HepG2 (cell line): Measurements from ENCODE around the gene SRSF1. TPM values are rescaled to one million over a fixed set of nuclear protein-coding genes. Genes with fewer than 3 reads are reported as not detected.

ENCODE experiments used
- ADNP ChIP-seq: sonication (generic); formaldehyde crosslinking; IDR thresholded peaks from 2 replicates; pipeline ENCODE4 v1.4.0; 2020; ENCODE audit warnings: missing genetic modification reagents
- ATM ChIP-seq: fragments of 450-650 bp; IDR thresholded peaks from 2 replicates; pipeline ENCODE4 v1.7.1; 2017; ENCODE audit warnings: mild to moderate bottlenecking, borderline replicate concordance
- E2F1 ChIP-seq: sonication (generic); formaldehyde crosslinking; IDR thresholded peaks from 2 replicates; pipeline ENCODE4 v1.5.0; 2020; ENCODE audit warnings: missing genetic modification reagents
- FOXA3 ChIP-seq: IDR thresholded peaks from 2 replicates; pipeline ENCODE4 v1.6.1; 2016; ENCODE audit warnings: missing genetic modification reagents, missing compliant biosample characterization
- GLI4 ChIP-seq: sonication (generic); formaldehyde crosslinking; IDR thresholded peaks from 2 replicates; pipeline ENCODE4 v1.5.1; 2020; ENCODE audit warnings: missing genetic modification reagents, mild to moderate bottlenecking, moderate library complexity, borderline replicate concordance
- HNF4G ChIP-seq, 2 experiments: sonication (generic) in 1 of 2; formaldehyde crosslinking in 1 of 2; IDR thresholded peaks; 2 replicates each; pipeline versions ENCODE4 v1.4.0 to v1.6.1; 2011 to 2020; ENCODE audit warnings: borderline replicate concordance in 2 of 2, low read depth in 2 of 2, mild to moderate bottlenecking in 2 of 2, low read length in 1 of 2, missing genetic modification reagents in 1 of 2, moderate library complexity in 1 of 2
- JUND ChIP-seq: sonication (generic); formaldehyde crosslinking; IDR thresholded peaks from 2 replicates; pipeline ENCODE4 v1.8.0; 2022; ENCODE audit warnings: mild to moderate bottlenecking, missing genetic modification reagents
- KLF12 ChIP-seq: sonication (generic); formaldehyde crosslinking; IDR thresholded peaks from 2 replicates; pipeline ENCODE4 v1.4.0; 2020; ENCODE audit warnings: missing genetic modification reagents, borderline replicate concordance
- MTF2 ChIP-seq: sonication (generic); formaldehyde crosslinking; IDR thresholded peaks from 2 replicates; pipeline ENCODE4 v1.5.0; 2020; ENCODE audit warnings: missing genetic modification reagents, borderline replicate concordance
- NBN ChIP-seq: fragments of 450-650 bp; conservative IDR thresholded peaks from 2 replicates; pipeline ENCODE4 v1.6.1; 2017
- NCOR1 ChIP-seq: fragments of 200-600 bp; sonication (generic); IDR thresholded peaks from 2 replicates; pipeline ENCODE4 v1.7.0; 2017; ENCODE audit warnings: antibody characterized with exemption, low read length, borderline replicate concordance
- NFE2 ChIP-seq: sonication (generic); formaldehyde crosslinking; IDR thresholded peaks from 2 replicates; pipeline ENCODE4 v1.4.0; 2020; ENCODE audit warnings: missing genetic modification reagents
- RCOR2 ChIP-seq: IDR thresholded peaks from 2 replicates; pipeline ENCODE4 v1.6.1; 2016; ENCODE audit warnings: missing biosample characterization, missing genetic modification reagents
- RORA ChIP-seq: sonication (generic); formaldehyde crosslinking; IDR thresholded peaks from 2 replicates; pipeline ENCODE4 v1.5.0; 2020; ENCODE audit warnings: mild to moderate bottlenecking, missing genetic modification reagents, moderate library complexity
- SAFB2 ChIP-seq: sonication (generic); formaldehyde crosslinking; IDR thresholded peaks from 2 replicates; pipeline ENCODE4 v1.5.1; 2020; ENCODE audit warnings: missing genetic modification reagents, low read depth, mild to moderate bottlenecking, borderline replicate concordance
- SAP130 ChIP-seq: IDR thresholded peaks from 2 replicates; pipeline ENCODE4 v1.6.1; 2016; ENCODE audit warnings: low read depth
- SATB2 ChIP-seq: sonication (generic); formaldehyde crosslinking; IDR thresholded peaks from 2 replicates; pipeline ENCODE4 v1.5.0; 2020; ENCODE audit warnings: missing genetic modification reagents
- SIN3B ChIP-seq: fragments of 150-350 bp; IDR thresholded peaks from 2 replicates; pipeline ENCODE4 v1.6.1; 2014; ENCODE audit warnings: low read length
- SP4 ChIP-seq: sonication (generic); formaldehyde crosslinking; IDR thresholded peaks from 2 replicates; pipeline ENCODE4 v1.8.1; 2023; ENCODE audit warnings: mild to moderate bottlenecking, missing genetic modification reagents
- STAG1 ChIP-seq: sonication (generic); formaldehyde crosslinking; IDR thresholded peaks from 2 replicates; pipeline ENCODE4 v1.4.0; 2020; ENCODE audit warnings: missing genetic modification reagents
- TRAFD1 ChIP-seq: sonication (generic); formaldehyde crosslinking; IDR thresholded peaks from 2 replicates; pipeline ENCODE4 v1.5.1; 2020; ENCODE audit warnings: missing genetic modification reagents, mild to moderate bottlenecking, borderline replicate concordance
- ZNF12 ChIP-seq: sonication (generic); formaldehyde crosslinking; IDR thresholded peaks from 2 replicates; pipeline ENCODE4 v1.5.0; 2020; ENCODE audit warnings: missing genetic modification reagents
- ZNF446 ChIP-seq: sonication (generic); formaldehyde crosslinking; IDR thresholded peaks from 2 replicates; pipeline ENCODE4 v1.5.0; 2020; ENCODE audit warnings: mild to moderate bottlenecking, missing genetic modification reagents
- ZNF709 ChIP-seq: sonication (generic); formaldehyde crosslinking; IDR thresholded peaks from 2 replicates; pipeline ENCODE4 v1.5.0; 2020; ENCODE audit warnings: mild to moderate bottlenecking, missing genetic modification reagents
- ZNF724P ChIP-seq: sonication (generic); formaldehyde crosslinking; IDR thresholded peaks from 2 replicates; pipeline ENCODE4 v1.8.0; 2022; ENCODE audit warnings: missing genetic modification reagents, borderline replicate concordance
- ZNF800 ChIP-seq: sonication (generic); formaldehyde crosslinking; IDR thresholded peaks from 2 replicates; pipeline ENCODE4 v1.4.0; 2020; ENCODE audit warnings: missing genetic modification reagents
- polyA plus RNA-seq, 8 experiments: library from polyadenylated mRNA; depleted of rRNA in 3 of 8; stranded (reverse) in 7 of 8; unstranded in 1 of 8; fragments of >200 nt; fragmentation: Illumina TruSeq in 4 of 8; extraction: Trizol in 4 of 8; gene quantifications; 2 replicates each; pipeline versions ENCODE4 v1.2.1 to v1.2.3, GENCODE V29; 2011 to 2016; ENCODE audit warnings: low read depth in 4 of 8, missing spikeins in 1 of 8, mixed read lengths in 1 of 8; ENCODE audit not compliant: insufficient read depth in 1 of 8
- total RNA-seq, 5 experiments: library from RNA; depleted of rRNA; stranded (reverse); fragments of >200 nt; fragmentation: Illumina TruSeq; extraction: Trizol; gene quantifications; 2 replicates each; pipeline ENCODE4 v1.2.3, GENCODE V29; 2016; ENCODE audit warnings: low read depth in 1 of 5

SRSF1 gene
- total and polyA plus RNA-seq, 2 of the 13 experiments (the other 11 are each of a cell fraction or from before 2014, with no cell fraction given): 142 to 445 TPM

GRCh38 chr17:58006924-58007780, at the start of gene SRSF1 (continued):
- TF ChIP-seq TRAFD1 (CRISPR knock-in tag) (peak; percentile 98), SAP130 (CRISPR knock-in tag) (peak; percentile 92), GLI4 (CRISPR knock-in tag) (peak; percentile 81; the same call in 1 of the 2 replicates), HNF4G (IDR thresholded peaks at IDR 0.05; ENCODE audit: borderline replicate concordance, low read depth, low read length) (peak; percentile 4; the same call in 1 of the 2 replicates), HNF4G (CRISPR knock-in tag; IDR thresholded peaks at IDR 0.05; ENCODE audit: borderline replicate concordance, low read depth) (peak; percentile 52; the same call in 1 of the 2 replicates), SIN3B (no peak), SP4 (CRISPR knock-in tag) (peak; percentile 84), KLF12 (peak; percentile 80; the same call in 1 of the 2 replicates), FOXA3 (peak; percentile 39; the same call in 1 of the 2 replicates), JUND (CRISPR knock-in tag) (0 out of 2 replicates have a peak, but pooled peaks have one; percentile 70), NFE2 (CRISPR knock-in tag) (no peak), E2F1 (CRISPR knock-in tag) (peak; percentile 100), NBN (no peak), ADNP (CRISPR knock-in tag) (no peak), NCOR1 (peak; percentile 65; the same call in 1 of the 2 replicates), ATM (no peak), SAFB2 (CRISPR knock-in tag) (peak; percentile 99), RORA (CRISPR knock-in tag) (no peak), SATB2 (CRISPR knock-in tag) (peak; percentile 80; the same call in 1 of the 2 replicates), ZNF446 (CRISPR knock-in tag) (peak; percentile 5; the same call in 1 of the 2 replicates), RCOR2 (CRISPR knock-in tag) (no peak), ZNF800 (peak; percentile 75), MTF2 (CRISPR knock-in tag) (peak; percentile 97), ZNF724P (CRISPR knock-in tag) (peak; percentile 56; the same call in 1 of the 2 replicates), ZNF709 (CRISPR knock-in tag) (peak; percentile 90; the same call in 1 of the 2 replicates), ZNF12 (0 out of 2 replicates have a peak, but pooled peaks have one; percentile 32), STAG1 (CRISPR knock-in tag) (no peak)
